ENCODE measurements around the gene TMEM220. TPM values are rescaled to one million over a fixed set of nuclear protein-coding genes. Genes with fewer than 3 reads are reported as not detected.

TMEM220 gene
- total RNA-seq, 6 experiments from 2014 or later = 4.0 to 5.1 (median 5.0) TPM

- Mint-ChIP-seq H3K4me3 (no peak overlapping the region), H3K27me3 (ENCODE audit: insufficient read depth) (peaks cover 9% of the 10 kb centered on the region; the same call in 1 of the 2 replicates), H3K9me3 (peaks cover 14% of the 10 kb centered on the region), H3K4me1 (ENCODE audit: low read depth) (no peaks in the 10 kb centered on the region), H3K27ac (no peak overlapping the region), H3K36me3 (ENCODE audit: low read depth) (no peaks in the 10 kb centered on the region)
- TF ChIP-seq CTCF (IDR thresholded peaks at IDR 0.05) = no peak
- DNase-seq = no peak
These were observed 40.0 kb upstream of the TMEM220 start for GRCh38 chr17:10769840-10770239.

GRCh38 chr17:10768750-10769251 lies 39.0 kb upstream of the TMEM220 start:
- Mint-ChIP-seq H3K9me3 (peaks cover 14% of the 10 kb centered on the region), H3K27ac (no peak overlapping the region), H3K36me3 (ENCODE audit: low read depth) (no peaks in the 10 kb centered on the region), H3K4me1 (ENCODE audit: low read depth) (no peaks in the 10 kb centered on the region), H3K27me3 (ENCODE audit: insufficient read depth) (peaks cover 5% of the 10 kb centered on the region; the same call in 1 of the 2 replicates), H3K4me3 (no peak overlapping the region)
- DNase-seq = no peak
- no peak for TF ChIP-seq CTCF (IDR thresholded peaks at IDR 0.05)

DNA sequence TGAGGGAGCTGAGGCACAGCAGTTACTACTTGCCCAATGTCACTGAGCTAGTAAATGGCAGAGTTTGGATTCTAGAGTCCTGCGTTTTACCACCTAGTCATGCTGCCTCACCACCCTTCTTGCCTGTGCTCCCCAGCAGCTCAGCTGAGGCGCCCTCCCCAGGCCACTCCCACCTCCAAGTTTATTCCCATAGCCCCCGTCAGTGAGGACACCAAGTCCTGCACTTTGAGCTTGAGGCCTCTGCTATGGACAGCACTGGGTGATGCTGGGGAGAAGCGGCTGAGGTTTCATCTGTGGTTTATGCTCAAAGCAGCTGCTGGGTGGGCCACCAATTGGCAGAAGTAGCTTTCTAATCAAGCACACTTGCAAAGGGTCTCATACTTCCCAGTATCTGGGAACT lies 37.4 kb upstream of the TMEM220 start:
- DNase-seq = no peak
- H3K36me3 Mint-ChIP-seq (ENCODE audit: low read depth) = no peaks in the 10 kb centered on the region
- no peak overlapping the region for H3K27ac Mint-ChIP-seq
- H3K4me3 Mint-ChIP-seq = no peak overlapping the region
- H3K4me1 Mint-ChIP-seq (ENCODE audit: low read depth) = no peaks in the 10 kb centered on the region
- H3K27me3 Mint-ChIP-seq (ENCODE audit: insufficient read depth) = peaks cover 5% of the 10 kb centered on the region
- no peak for TF ChIP-seq CTCF (IDR thresholded peaks at IDR 0.05)
- peaks cover 11% of the 10 kb centered on the region for H3K9me3 Mint-ChIP-seq

GRCh38 chr17:10762037-10762436 lies 32.2 kb upstream of the TMEM220 start:
- DNase-seq = no peak
- Mint-ChIP-seq H3K27ac (no peak overlapping the region), H3K9me3 (0 out of 2 replicates have a peak, but pooled peaks cover 4% of the 10 kb centered on the region), H3K36me3 (ENCODE audit: low read depth) (no peaks in the 10 kb centered on the region), H3K4me1 (ENCODE audit: low read depth) (no peaks in the 10 kb centered on the region), H3K27me3 (ENCODE audit: insufficient read depth) (peaks cover 3% of the 10 kb centered on the region), H3K4me3 (no peak overlapping the region)
- TF ChIP-seq CTCF (IDR thresholded peaks at IDR 0.05) = no peak

DNA sequence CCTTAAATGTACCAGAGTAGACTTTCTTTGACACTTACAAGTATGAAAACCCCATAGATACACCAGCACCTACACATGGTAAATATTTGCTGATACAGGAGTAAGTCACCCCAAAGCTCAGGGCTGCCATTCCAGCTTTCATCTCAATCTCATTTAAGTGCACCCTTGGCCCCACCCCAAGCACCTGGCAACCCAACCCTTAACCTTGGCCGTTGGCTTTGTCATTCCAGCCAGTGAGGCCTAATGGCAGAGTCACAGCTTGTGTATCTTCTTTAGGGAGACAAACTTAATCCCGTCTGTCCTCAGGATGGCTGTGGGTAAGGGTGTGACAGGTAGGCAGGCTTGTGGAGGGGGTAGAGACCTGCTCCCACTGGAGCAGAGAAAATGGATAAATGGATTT lies 31.5 kb upstream of the TMEM220 start:
- DNase-seq = no peak
- no peaks in the 10 kb centered on the region for H3K4me1 Mint-ChIP-seq (ENCODE audit: low read depth)
- 0 out of 2 replicates have a peak, but pooled peaks cover 4% of the 10 kb centered on the region for H3K9me3 Mint-ChIP-seq
- no peak overlapping the region for H3K27ac Mint-ChIP-seq
- no peak for TF ChIP-seq CTCF (IDR thresholded peaks at IDR 0.05)
- H3K4me3 Mint-ChIP-seq = no peak overlapping the region
- peaks cover 2% of the 10 kb centered on the region for H3K27me3 Mint-ChIP-seq (ENCODE audit: insufficient read depth)
- no peaks in the 10 kb centered on the region for H3K36me3 Mint-ChIP-seq (ENCODE audit: low read depth)

DNA sequence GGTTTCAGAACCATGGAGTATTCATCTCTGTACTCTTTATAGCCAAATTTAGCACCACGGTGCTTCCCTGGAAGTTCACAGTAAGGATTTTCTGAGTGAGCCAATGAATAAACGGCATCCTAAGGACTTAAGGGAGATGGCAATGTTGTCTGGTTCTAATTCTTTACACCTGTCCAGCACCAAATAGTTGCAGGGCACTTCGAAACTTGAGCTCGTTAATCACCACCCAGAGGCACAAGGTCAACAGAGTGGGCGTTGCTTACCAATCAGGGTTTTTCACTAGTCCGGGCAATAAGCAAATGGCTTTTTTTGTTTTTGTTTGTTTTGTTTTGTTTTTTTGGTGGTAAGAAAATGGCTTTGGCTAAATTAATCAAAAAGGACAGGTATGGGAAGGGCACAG lies 28.2 kb upstream of the TMEM220 start:
- Mint-ChIP-seq H3K27me3 (ENCODE audit: insufficient read depth) (peaks cover 9% of the 10 kb centered on the region), H3K4me3 (no peak overlapping the region), H3K36me3 (ENCODE audit: low read depth) (no peaks in the 10 kb centered on the region), H3K4me1 (ENCODE audit: low read depth) (no peaks in the 10 kb centered on the region), H3K9me3 (no peaks in the 10 kb centered on the region), H3K27ac (no peak overlapping the region)
- no peak for DNase-seq
- no peak for TF ChIP-seq CTCF (IDR thresholded peaks at IDR 0.05)

Measured in HFFc6 (cell line).